ENCODE measurements around the gene S100PBP. TPM values are rescaled to one million over a fixed set of nuclear protein-coding genes. Genes with fewer than 3 reads are reported as not detected.

The S100PBP gene
- total and polyA plus RNA-seq, 2 of the 13 experiments (the other 11 are each of a cell fraction or from before 2014, with no cell fraction given) = 20.4 to 26.1 TPM

- TF ChIP-seq ZBED4 (CRISPR knock-in tag; IDR thresholded peaks at IDR 0.05; ENCODE audit: borderline replicate concordance) = no peak
- no peak for TF ChIP-seq NPAS2 (CRISPR knock-in tag; IDR thresholded peaks at IDR 0.05; ENCODE audit: borderline replicate concordance)
- no peak for TF ChIP-seq NFRKB (IDR thresholded peaks at IDR 0.05)
- TF ChIP-seq ZNF691 (CRISPR knock-in tag; IDR thresholded peaks at IDR 0.05; ENCODE audit: borderline replicate concordance, low read depth) = no peak
- no peak for TF ChIP-seq MEF2D (CRISPR knock-in tag; IDR thresholded peaks at IDR 0.05)
- TF ChIP-seq WIZ (CRISPR knock-in tag; IDR thresholded peaks at IDR 0.05) = no peak
These were observed 45.7 kb upstream of the S100PBP start (continued) for GRCh38 chr1:32771561-32772280.
